Activated CD8-positive, alpha-beta memory T cell treated with anti-CD3 and anti-CD28 coated beads, Interleukin-2, amount 50 U/mL, for 1 hour (primary cell): ENCODE data around the gene NRP1.
"Not testable (repeated sequence)": the region's sequence is repeated elsewhere in the genome, so short reads cannot be mapped to it uniquely, and the experiment has no call there.

Experiments
- DNase-seq: peaks from one replicate; pipeline ENCODE4 v3.0.0-alpha.2; 2020; ENCODE audit errors: extremely low read depth

The NRP1 gene

DNA sequence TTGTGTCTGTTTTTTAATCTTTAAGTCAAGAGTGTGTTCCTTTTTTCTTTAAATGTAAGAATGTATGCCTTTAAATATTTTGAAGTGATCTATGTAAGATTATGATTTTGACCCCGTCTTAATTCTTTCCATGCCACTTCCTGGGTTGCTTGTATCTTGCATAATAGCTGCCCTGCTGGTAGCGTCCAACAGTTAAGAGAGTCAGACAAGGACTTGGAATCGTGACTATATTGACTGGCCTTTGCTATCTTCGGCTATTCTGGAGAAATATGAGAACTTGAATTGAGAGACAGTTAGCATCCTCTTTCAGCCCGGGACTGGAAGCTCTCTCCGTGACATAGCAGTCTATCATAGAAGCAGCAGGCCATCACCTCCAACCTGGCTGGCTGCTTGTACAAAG is 13.0 kb downstream of the NRP1 start:
- DNase-seq: no peak

DNA sequence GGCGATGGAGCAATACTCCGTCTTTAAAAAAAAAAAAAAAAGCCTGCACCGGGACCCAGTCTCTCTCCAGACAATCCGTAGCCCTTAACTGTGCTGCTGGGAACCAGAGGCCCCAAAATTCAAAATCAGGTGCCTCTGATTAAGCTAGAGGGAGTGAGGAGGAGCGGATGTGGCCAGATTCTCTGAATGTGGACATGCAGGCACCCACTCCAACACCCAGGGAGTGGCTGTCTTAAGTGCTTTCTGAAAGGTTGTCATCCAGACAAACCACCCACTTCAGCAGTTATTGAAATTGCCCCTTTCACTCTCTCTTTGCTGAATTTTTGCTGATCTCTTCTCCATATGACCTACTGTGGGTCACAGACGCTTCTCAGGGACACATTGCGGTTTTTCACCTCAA is 14.2 kb downstream of the NRP1 start:
- DNase-seq: no peak

DNA sequence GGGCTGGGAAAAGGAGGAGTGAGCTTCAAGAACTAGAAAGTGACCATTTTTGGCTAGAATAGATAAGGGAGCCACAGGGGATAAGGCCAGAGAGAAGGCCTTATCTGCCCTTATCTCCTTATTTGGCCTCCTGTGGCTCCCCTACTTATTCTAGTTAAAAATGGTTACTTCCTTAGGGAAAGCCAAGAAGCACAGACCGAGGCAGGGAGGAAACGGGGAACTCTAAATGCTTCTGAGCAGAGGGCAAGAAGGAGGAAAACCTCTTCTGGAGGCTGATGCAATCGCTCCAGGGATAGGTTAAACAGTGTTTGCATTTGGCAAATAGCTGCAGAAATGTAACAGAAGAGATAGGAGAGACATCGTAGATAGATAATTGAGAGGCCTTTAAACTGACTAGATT is 18.6 kb downstream of the NRP1 start:
- DNase-seq: no peak

DNA sequence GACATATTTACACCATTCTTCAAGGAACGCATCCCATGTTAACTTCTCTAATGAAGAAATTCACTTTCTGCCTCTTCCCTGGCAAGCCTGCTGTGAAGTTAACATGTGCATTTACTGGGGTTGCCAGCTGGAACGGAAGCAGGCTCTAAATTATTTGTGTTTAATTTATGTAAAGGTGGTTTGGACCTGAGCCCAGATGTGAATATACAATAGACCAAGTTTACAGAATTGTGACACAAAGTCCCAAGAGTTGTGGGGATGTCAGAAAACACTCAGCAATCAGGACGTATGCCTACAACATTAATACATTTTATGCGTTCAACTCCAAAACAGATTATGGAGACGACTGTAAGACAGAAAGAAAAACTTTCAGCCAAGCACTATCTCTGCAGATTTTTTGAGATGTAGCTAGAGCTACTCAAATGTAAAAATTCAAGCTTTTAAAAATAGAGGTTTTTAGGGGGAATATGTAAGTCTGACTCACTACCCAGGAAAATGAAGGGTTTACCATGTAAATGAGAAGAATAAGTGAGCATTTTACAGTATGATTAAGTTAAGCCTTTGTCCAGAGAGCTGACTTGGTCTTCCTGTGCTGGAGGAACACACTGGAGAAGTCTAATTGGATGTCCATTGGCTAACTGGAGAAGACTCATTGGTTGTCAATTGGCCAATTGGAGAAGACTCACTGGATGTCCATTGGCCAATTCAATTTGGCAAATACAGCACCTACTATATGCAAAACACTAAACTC is 19.5 kb downstream of the NRP1 start:
- DNase-seq: no peak

DNA sequence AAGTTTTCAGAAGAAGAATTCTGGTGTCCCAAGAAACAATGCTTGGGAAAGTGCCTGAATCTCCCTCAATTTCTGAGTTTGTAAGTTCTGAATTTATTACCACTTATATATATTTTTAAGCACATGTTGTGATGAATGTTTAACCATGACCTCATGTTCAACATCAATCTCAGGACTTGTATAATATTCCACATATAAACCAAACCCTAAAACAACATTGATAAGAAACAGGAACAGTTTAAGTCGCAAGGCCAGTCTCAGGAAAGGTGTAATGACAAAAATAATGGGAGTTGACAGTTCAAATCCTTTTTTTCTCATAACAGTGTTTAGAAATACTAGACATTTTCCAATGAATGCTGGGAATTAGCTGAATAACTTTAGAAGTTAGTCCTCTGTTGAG is 22.8 kb downstream of the NRP1 start:
- no peak for DNase-seq

DNA sequence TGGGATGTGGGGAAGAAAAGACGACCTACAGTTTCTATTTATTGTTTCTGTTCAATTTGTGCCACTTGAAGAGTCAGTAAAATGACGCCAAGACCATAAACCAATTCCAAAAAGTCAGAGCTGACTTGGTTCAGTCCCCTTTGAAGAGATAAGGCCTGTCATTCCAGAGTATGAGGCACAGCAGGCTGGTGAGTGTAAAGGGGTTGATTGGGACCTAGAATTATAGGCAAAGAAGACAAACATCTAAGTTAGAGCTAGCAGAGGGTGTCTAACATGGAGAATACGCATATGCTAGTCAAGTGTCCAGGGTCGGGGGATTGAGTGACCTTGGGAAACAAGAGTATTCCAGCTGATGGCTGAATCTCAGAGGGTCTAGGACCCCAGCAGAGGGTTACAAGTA is 23.6 kb downstream of the NRP1 start:
- no peak for DNase-seq

DNA sequence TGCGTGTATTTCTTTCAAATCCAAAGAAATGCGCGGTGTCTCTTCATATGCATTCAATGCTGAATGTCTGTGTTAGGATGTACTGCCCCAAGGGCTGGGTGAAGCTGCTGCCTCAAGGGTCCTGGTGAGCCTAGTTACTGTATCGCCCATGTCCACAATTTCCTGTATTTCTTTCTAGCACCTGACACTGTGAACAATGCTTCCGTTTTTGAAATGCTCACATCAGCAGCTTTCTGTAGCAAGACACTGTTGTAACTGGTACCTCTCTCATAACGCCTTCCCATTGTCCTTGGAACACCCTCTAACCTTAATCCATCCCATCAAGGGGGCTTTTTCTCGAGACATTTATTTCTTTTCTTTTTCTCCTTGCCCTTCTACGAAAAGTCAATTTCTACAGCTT is 25.1 kb downstream of the NRP1 start:
- no peak for DNase-seq

DNA sequence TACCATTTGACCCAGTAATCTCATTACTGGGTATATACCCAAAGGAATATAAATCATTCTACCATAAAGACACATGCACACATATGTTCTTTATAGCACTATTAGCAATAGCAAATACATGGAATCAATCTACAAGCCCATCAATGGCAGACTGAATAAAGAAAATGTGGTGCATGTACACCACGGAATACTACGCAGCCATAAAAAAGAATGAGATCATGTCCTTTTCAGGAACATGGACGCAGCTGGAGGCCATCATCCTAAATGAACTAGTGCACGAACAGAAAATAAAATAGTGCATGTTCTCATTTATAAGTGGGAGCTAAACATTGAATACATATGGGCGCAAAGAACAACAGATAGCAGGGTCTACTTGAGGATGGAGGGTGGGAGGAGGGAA is 26.6 kb downstream of the NRP1 start:
- DNase-seq: no peak

DNA sequence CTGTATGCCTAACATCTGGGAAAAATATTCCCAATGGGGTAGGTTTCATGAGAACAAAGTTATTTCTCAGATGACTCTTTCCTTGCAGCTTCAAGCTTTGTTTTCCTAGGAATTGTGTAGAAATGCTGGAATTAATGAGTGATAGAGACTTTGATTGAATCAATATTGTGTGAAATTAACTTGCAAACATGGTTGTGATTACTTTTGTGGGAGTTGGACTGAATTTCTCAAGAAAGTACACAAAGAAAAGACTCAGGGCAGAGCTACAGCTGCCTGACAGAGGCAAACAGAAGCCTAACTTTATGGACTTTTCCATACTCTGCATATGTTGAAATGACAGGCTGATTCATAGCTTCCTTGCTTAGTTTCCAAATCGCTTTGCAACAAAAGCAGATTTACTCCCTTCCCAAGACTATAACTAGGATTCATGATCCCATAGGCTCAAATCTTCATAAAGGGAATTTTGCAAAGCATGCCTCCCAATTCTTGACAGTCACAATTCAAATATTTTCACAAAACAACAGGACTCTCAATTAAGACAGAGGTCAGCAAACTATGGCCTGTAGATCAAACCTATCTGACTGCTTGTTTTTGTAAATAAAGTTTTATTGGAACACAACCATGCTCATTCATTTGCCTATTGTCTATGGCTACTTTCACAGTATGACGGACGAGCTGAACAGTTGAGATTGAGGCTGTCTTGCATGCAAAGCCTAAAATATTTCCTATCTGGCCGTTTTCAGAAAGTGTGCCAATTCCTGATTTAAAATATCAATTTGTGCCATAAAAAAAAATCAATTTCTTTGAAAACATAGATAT is 27.6 kb downstream of the NRP1 start:
- DNase-seq: no peak

DNA sequence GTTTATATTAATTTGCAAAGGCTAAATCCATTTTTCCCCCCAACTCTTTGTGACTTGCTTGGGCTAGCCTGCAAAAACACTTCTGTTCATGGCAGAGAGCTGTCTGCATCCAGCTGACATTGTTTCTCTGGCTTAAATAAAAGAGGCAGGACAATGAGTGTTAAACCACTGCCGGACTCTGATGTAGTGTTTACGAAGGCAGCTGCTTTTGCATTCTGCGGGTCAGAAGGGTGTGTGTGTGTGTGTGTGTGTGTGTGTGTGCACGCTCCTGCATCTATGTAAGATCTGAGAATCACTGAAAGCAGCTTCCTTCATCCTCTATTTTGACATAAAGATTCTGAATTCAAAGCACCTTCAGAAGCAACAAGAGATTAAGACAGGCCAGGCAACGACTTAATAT is 28.3 kb downstream of the NRP1 start:
- DNase-seq: no peak

DNA sequence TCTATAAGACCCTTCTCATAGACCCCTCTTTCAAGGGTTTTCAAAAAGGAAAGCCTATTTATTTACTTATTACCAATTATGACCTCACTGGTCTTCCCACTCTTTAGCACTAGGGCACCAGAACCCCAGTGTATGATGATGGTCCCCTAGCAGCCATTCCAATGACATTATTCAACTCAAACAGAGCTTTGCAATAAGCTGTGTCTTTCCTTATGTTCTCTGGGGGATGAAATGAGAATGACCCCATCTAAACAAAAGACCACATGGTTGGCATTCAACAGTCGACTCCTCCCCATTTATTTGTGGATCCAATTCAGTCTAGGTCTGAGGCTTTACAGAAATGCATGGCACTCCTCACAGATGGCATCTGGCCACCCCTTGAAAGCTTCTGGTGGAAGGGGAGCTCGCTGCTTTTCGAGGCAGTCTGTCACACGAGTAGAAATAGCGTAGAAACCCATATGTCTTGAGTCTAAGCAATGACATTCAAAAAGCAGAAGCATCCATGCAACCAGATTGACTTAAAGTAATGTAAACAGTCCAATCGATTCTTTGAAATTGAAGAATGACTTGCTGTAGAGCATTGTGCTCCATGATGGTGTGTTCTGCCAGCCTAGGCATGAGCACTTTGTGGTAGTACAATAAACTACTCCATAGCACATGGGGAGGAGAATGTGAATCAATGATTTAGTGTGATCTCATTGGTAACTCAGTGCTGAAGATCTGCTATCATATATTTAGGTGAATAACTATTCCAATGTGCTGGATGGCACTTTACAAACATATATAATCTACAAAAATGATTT is 29.8 kb downstream of the NRP1 start:
- DNase-seq: no peak

DNA sequence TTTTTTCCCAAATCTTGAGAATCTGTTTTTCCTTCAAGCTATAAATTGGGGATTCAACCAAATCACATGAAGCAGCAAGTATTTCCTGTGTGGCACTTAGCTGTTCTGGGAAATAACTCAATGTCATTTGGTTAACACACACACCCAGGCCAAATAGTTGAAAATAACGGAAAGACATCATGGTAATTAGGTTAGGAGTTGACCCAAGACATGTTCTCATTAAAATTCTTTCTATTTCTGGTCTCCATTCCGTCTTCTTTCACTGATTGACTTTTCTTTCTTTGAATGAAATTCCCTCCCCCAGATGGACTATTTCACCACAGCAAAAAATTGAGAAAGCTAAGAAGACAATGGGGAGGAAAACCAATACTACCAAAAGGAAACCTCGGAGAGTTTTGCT is 30.5 kb downstream of the NRP1 start:
- no peak for DNase-seq

DNA sequence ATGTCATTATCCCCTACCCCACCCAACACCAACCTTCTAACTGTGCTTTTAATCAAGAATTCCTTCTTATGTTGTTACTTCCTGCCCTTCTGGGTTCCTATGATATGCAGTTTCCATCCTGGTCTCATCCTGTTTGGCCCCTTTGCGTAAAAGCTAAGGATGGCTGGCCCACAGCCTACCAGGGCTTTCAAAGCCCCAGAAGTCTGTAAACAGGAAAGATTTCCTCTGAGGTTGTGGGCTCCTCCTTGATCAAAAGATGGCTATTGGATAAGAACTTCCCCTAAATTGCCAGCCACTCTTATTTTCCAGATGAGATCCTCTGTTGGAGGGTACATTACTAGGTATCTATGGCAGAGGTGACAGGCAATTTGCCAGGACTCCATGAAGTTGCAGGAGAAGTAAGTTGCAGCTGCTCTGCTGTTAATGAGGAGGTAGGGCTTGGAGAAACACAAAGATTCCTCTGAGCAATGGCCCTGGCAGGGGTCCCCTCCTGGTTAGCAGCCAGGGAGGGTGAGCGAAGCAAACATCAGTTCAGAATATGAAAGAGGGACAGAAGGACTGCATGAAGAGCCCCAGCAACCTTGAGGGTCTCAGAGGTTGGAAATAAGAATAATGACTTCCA is 32.1 kb downstream of the NRP1 start:
- DNase-seq: no peak

DNA sequence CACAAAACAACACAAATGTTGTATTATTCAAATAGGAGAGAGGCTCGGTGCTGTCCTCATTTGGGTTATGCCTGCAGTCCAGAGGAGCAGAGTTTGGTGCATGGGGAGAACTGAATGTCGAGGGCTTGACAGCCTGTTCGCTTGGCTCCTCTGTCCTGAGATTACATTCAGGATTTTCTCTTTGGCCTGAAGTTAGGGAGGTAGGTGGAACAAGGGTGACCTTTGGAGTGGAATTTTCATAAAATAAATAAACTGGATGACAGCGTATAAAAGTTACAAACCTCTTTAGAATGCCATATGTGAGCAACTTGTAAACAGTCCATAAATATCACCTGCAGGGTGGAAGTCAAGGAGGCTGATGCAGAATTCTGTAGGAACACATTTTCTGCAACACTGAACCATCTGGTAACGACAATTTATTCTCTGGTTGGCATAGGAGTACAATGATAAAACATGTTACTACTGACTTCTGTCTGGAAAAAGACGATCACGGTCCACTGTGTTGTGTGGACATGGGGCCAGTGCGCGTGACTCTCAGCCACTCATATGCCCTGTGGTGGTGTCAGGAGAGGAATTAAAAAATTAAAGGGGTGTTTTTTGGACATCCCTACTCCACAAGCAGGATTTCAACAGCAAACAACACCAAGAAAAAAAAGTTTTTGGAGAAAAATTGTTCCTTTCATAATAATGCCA is 33.2 kb downstream of the NRP1 start:
- no peak for DNase-seq

DNA sequence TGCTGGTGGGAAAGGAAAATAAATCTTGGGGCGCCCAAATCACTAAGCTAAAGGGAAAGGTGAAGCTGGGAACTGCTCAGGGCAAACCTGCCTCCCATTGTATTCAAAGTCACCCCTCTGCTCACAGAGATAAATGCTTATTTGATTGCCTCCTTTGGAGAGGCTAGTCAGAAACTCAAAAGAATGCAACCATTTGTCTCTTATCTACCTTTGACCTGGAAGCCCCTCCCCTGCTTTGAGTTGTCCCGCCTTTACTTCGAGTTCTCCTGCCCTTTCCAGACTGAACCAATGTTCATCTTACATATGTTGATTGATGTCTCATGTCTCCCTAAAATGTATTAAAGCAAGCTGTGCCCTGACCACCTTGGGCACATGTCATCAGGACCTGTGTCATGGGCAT is 33.9 kb downstream of the NRP1 start:
- not testable (repeated sequence) for DNase-seq

DNA sequence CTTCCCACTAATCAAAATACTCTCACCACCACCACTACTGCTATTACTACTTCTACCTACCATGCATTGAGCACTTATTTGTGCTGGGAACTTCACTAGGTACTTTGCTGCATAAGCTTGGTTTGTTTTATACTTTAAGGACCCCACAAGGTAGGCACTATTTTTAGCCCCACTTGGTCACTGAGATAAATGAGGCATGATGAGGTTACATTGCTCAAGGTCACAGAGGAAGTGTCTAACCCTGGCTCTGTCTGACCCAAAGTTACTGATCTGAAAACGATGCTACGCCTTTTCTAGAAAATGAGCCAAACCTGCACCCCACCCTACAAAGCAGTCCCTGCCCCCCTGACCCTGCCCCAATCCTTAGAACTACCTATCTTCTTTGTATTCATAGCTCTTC is 35.6 kb downstream of the NRP1 start:
- DNase-seq: no peak

DNA sequence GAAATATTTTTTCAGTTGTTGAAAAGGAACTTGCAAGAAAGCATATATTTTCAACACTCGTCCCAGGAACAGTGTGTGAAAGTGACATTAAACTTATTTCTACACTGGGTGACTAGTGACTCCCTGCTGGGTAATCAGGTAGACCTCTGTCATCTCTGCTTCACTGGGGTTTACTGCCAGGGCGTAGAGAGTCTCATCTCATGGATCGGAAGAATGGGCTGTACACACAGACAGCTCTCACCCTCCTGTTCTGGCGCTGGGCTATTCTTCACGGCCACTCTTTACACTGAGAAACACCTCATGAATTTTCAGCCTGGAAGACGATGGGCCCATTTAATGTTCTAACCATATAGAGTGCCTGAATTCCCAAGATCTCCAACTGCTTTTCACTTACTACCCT is 36.4 kb downstream of the NRP1 start:
- no peak for DNase-seq

DNA sequence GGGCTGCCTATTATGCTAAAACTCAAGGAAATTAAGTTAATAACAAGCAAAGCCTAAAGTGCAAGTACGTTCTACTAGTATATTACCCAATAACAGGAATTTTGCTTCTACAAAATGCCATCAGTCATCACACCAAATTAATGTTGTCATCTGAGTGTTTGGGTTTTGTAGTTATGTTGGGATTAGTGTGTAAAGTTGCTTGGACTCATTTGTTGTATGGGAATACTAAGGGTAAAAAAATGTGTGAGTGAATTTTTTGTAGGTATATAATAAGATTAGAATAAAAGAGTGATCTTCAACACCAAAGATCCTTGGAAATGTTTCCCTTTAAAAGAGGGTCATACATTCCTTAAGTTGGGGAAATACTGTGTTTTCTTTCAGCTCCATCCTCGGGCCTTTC is 38.6 kb downstream of the NRP1 start:
- DNase-seq: no peak

DNA sequence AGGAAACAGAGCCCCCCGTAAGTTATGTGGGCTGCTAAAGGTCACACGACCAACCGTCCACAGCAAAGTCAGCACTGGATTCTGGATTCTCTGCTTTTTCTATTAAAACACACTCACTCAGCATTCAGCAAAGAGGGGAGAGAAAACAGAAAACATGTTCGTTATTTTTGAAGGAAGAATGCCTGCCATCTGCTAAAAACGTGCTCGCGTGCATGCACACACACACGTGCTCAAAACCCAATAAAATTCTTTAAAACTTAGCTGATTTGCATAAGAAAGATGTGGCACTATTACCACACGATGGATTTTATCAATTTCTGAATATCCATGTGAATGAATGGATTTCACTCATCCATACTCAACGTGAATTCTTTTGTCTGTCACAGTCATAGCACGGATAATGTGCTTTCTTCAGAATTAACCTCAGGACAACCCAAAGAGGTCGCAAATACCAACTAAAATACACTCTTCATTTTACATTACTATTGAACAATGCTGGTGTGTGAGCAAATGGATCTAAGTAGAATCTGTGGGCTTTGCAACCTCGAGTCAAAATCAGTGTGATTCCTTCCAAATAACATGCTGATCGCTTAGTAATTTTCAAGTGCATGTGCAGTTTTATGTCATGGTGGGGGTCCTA is 40.8 kb downstream of the NRP1 start:
- no peak for DNase-seq

DNA sequence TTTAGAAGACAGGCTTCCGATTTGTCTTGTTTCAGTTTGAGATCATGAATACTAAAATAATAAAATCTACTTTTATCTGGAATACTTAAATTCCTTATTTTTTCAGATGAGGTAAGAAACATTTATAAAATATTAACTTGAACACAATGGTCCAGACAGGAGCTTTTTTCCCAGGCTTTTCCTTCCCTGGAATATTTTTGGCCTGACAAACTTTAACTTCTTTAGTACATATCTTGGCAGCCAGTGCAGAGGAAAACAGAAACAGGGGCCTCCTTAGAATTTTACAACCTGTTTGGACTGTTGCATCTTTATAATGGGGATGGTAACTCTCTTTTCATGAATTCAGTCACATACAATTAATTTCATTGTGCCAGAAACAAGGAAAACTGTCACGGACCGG is 41.4 kb downstream of the NRP1 start:
- no peak for DNase-seq

DNA sequence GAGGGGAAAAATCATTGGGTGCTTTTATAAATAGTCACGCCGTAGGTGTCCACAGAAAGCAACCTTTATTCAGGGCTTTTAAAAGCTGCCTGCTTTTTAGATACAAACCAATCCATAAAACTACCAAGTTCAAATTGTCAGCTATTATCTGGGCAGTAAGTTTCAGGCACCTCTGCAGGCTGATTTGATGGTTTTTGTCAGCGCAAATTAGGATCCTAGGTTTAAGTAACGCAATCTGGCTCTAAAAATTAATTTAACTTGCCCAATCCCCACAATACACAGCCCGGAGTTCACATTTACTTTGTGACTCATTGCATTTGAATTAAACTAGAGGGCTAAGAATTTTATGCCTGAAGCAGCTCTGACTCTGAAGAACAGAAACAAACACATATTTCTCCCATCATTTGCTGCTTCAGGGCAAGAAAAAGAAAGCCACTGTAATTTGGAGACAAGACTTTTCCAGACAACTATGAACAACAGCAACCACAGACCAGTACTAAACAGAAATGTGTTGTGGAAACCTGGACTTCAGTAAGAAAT is 43.3 kb downstream of the NRP1 start:
- DNase-seq: no peak
